GM12891 (cell line): ENCODE data around the gene ADAT3.

Experiments
- POLR2A ChIP-seq: IDR thresholded peaks from 2 replicates; pipeline ENCODE4 v1.6.1; 2011; ENCODE audit warnings: low read depth, low read length, control low read depth
- POLR2AphosphoS5 ChIP-seq: IDR thresholded peaks from 2 replicates; pipeline ENCODE4 v1.6.1; 2011; ENCODE audit warnings: low read depth, low read length, control low read depth
- POU2F2 ChIP-seq: IDR thresholded peaks from 2 replicates; pipeline ENCODE4 v1.6.1; 2011; ENCODE audit warnings: low read depth, mild to moderate bottlenecking, control low read depth, low read length, moderate library complexity

GRCh38 chr19:1956868-1957492 is 51.8 kb downstream of the ADAT3 start:
- TF ChIP-seq POLR2A, result no peak
- no peak for TF ChIP-seq POLR2AphosphoS5
- no peak for TF ChIP-seq POU2F2
